Activated CD8-positive, alpha-beta memory T cell treated with anti-CD3 and anti-CD28 coated beads, Interleukin-2, amount 10 ng/mL, durations not matched to agents 7 days and 5 days (primary cell): ENCODE data around the gene IMP4. TPM values are rescaled to one million over a fixed set of nuclear protein-coding genes. Genes with fewer than 3 reads are reported as not detected.
A peak's percentile ranks its signal among the peaks of the same experiment; 100 is the strongest.

Experiments
- ATAC-seq: fragments of 150-1000 bp; cut with Tn5 transposase; one replicate; pipeline ENCODE4 v1.10.0; 2021; ENCODE audit warnings: moderate library complexity
- CTCF ChIA-PET: fragments of 350-600 bp; sonication (Branson Sonifier 250); formaldehyde crosslinking; loops from one replicate; lab custom pipeline; 2021; ENCODE audit warnings: antibody characterized with exemption; lab: Charles Lee
- DNase-seq: peaks from one replicate; pipeline ENCODE4 v3.0.0-alpha.2; 2020
- H3K27ac Mint-ChIP-seq: one replicate; pipeline ENCODE4 v1.8.0; 2021; ENCODE audit warnings: mild to moderate bottlenecking, mixed read lengths
- H3K27me3 Mint-ChIP-seq: one replicate; pipeline ENCODE4 v1.8.0; 2021; ENCODE audit warnings: mixed read lengths
- H3K36me3 Mint-ChIP-seq: one replicate; pipeline ENCODE4 v1.8.0; 2021; ENCODE audit warnings: mild to moderate bottlenecking, mixed read lengths
- H3K4me1 Mint-ChIP-seq: one replicate; pipeline ENCODE4 v1.8.0; 2021; ENCODE audit warnings: mixed read lengths
- H3K4me3 Mint-ChIP-seq: one replicate; pipeline ENCODE4 v1.8.0; 2021; ENCODE audit warnings: mild to moderate bottlenecking, moderate library complexity, mixed read lengths
- H3K9me3 Mint-ChIP-seq: one replicate; pipeline ENCODE4 v1.8.0; 2022; ENCODE audit warnings: low read depth, mixed read lengths
- total RNA-seq, 2 experiments: library from RNA; stranded (reverse); gene quantifications; one replicate each; pipeline ENCODE4 v1.2.3, GENCODE V29; 2021

IMP4 gene
- total RNA-seq, 2 experiments from 2014 or later, result 85.8 to 115 TPM

DNA sequence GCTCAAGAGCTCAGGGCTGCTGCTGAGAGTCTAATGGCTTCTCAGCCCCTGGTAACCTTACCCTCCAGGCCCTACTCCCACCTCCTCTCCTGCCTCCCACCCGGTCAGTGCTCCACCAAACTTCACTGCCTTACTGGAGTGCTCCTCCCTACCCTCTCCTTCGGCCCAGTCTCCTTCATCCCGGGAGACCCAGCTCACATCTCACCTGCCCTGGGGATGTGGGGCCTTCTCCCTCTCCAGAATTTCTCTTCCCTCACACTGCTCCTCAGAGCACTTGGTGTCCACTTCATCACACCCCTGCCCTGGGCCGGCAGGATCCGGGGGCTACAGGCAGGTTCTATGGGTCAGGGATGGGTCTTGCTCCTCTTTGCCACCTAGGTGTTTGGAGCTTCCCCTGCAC is 34.8 kb downstream of the IMP4 start:
- Mint-ChIP-seq H3K36me3 (peaks cover 56% of the 10 kb centered on the region), H3K4me3 (no peak overlapping the region), H3K9me3 (no peaks in the 10 kb centered on the region), H3K27ac (peak overlapping the region; percentile 41), H3K4me1 (peaks cover 72% of the 10 kb centered on the region), H3K27me3 (no peaks in the 10 kb centered on the region)
- CTCF ChIA-PET, result interaction anchor here (0.7 to 1.0 kb wide), 4 partner anchors 12 to 41 kb away, joined by 3 to 4 read pairs (median 4); partner anchors contain the start of gene PTPN18
- DNase-seq (no peak), ATAC-seq (no peak)

DNA sequence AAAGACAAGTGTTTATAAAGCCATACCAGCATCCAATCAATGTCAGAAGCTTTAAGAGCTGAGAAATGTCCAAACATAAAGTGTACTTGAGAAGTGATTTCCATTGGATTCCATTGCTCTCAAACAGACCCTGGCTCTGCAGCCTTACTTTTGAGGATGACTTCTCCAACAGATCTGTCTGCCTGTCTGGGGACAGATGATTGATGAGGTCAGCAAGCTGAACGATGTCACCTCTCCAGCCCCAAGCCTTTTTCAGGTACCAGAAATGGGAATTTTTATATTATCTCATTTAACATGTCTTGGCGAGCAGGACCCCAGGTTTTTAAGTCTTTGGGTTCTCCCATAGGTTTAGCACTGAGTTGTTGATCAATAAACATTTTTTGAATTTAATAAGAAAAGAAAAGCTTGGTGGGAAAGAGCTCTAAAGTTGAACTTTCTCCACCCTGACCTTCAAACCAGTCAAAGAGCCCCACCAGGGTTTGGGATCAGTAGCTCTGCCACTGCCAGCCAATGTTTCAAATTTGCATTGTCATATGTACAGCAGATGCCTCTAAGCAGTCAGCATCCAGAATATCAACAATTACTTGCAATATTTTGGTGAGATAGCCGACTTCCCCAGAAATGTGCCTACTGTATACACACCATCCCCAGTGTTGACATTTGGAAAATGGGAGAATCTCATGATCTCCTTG is 35.7 kb downstream of the IMP4 start:
- ATAC-seq, result no peak

DNA sequence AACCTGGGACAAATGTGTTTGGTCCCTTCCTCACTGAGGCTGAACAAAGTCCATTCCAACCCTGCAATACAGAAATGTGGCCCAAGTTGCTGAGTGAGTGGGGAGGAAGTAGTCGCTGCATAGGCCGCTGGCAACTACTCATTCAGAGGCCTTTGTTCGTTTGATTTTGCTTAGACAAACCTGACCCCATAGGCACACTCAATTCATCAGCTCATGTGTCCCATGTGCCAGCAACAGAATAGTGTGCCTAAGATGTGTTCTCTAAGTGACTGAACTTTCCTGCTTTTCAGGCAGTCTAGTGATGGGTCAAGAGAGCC is 36.2 kb downstream of the IMP4 start:
- no peak for DNase-seq
- Mint-ChIP-seq H3K4me3 (no peak overlapping the region), H3K27ac (no peak overlapping the region), H3K27me3 (no peaks in the 10 kb centered on the region), H3K9me3 (no peaks in the 10 kb centered on the region), H3K4me1 (peaks cover 64% of the 10 kb centered on the region), H3K36me3 (peaks cover 59% of the 10 kb centered on the region)
- no peak for ATAC-seq
- CTCF ChIA-PET, result interaction anchor here (1.2 to 2.9 kb wide), 3 partner anchors 8 to 12 kb away, joined by 3 to 8 read pairs (median 4); no protein-coding TSS in a partner anchor

More for the DNA sequence above, 35.7 kb downstream of the IMP4 start:
- DNase-seq, result no peak
- Mint-ChIP-seq H3K36me3 (peaks cover 61% of the 10 kb centered on the region), H3K27ac (no peak overlapping the region), H3K27me3 (no peaks in the 10 kb centered on the region), H3K4me3 (no peak overlapping the region), H3K4me1 (peaks cover 69% of the 10 kb centered on the region), H3K9me3 (no peaks in the 10 kb centered on the region)
- CTCF ChIA-PET, result interaction anchor here (1.2 to 2.9 kb wide), 2 partner anchors 9 to 12 kb away, joined by 3 to 8 read pairs; no protein-coding TSS in a partner anchor

DNA sequence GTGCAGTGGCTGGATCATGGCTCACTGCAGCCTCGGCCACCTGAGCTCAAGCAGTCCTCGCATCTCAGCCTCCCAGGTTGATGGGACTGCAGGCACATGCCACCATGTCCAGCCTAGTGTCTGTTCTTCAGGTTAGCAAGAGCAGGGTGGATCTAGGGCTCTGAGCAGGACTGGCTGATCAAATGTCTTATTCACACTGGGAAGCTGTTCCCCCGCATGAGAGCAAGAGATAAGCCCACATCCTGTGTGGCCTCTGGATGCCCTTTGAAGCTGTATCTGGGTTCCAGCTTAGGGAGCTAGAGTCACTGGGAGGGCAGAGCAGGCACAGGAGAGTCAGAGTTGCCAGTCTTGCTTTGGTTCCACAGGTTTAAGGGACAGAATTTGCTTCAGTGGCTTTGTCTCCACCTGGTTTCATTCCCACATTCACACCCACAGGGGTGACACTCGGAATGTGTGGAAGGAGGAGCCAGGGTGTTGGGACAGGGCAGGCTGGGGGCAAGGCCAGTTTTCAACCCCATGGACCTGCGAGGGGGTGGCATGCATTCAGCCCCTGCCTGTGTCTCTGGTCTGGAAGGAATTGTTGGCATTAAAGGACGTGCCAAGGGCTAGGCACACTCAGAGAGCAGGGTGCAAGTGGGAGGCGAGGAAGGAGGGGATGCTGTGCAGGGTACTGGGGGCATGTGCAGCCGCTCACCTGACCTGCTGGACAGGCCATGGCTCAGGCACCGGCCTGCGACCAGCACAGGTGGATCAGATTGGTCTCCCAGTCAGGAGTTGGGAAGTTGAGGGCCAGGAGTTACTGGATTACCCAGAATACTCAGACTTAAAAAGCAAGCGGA is 37.6 kb downstream of the IMP4 start:
- CTCF ChIA-PET, result interaction anchor here (0.5 to 2.9 kb wide), 3 partner anchors 10 to 44 kb away, joined by 3 to 8 read pairs (median 4); no protein-coding TSS in a partner anchor
- H3K27me3 Mint-ChIP-seq, result no peaks in the 10 kb centered on the region
- H3K4me1 Mint-ChIP-seq, result peaks cover 51% of the 10 kb centered on the region
- ATAC-seq (peak; percentile 60), DNase-seq (peak; percentile 59)
- H3K9me3 Mint-ChIP-seq, result no peaks in the 10 kb centered on the region
- H3K36me3 Mint-ChIP-seq, result peaks cover 47% of the 10 kb centered on the region
- no peak overlapping the region for H3K27ac Mint-ChIP-seq
- no peak overlapping the region for H3K4me3 Mint-ChIP-seq

DNA sequence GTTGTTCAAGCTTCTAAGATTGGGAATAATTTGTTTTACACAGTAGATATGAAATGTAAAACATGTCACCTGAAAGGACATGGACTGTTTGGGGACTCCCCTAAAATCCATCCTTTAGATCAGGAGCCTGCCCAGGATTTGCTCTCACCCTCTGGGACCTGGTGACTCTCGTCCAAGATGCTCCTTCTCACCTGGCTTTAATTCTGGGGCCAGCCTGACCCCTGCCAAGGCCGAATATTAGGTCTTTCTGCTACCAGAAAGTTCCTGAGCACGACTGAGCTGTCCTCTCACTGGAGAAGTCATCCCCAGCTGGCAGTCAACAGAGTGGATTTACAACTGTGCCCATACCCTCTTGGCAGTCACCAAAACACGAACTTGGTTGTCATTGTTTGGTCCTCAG is 38.4 kb downstream of the IMP4 start:
- Mint-ChIP-seq H3K27me3 (no peaks in the 10 kb centered on the region), H3K4me1 (peaks cover 43% of the 10 kb centered on the region), H3K27ac (no peak overlapping the region), H3K36me3 (peaks cover 40% of the 10 kb centered on the region), H3K4me3 (no peak overlapping the region), H3K9me3 (no peaks in the 10 kb centered on the region)
- CTCF ChIA-PET, result no interaction called here
- no peak for DNase-seq
- no peak for ATAC-seq

DNA sequence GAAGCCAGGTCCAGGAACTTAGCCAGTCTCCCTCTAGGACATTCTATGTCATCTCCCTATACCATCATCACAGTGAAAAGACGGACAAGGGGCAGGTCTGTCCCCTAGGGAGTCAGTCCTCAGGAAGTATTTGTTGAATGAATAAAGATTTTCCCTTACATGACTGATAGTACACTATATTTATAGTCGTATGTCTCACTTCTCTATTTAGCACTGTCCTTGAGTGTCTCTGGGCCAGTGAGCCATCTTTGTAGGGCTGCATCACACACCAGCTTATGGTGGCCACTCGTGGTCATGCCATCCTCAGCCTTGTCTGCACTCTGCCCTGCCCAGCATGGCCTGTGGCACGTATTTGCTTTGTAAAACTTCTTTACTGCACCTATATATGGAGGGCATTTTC is 38.9 kb downstream of the IMP4 start:
- H3K27me3 Mint-ChIP-seq, result no peaks in the 10 kb centered on the region
- H3K27ac Mint-ChIP-seq, result no peak overlapping the region
- no peak for ATAC-seq
- H3K9me3 Mint-ChIP-seq, result no peaks in the 10 kb centered on the region
- DNase-seq, result no peak
- H3K36me3 Mint-ChIP-seq, result peaks cover 38% of the 10 kb centered on the region
- H3K4me1 Mint-ChIP-seq, result peaks cover 38% of the 10 kb centered on the region
- CTCF ChIA-PET, result no interaction called here
- no peak overlapping the region for H3K4me3 Mint-ChIP-seq

DNA sequence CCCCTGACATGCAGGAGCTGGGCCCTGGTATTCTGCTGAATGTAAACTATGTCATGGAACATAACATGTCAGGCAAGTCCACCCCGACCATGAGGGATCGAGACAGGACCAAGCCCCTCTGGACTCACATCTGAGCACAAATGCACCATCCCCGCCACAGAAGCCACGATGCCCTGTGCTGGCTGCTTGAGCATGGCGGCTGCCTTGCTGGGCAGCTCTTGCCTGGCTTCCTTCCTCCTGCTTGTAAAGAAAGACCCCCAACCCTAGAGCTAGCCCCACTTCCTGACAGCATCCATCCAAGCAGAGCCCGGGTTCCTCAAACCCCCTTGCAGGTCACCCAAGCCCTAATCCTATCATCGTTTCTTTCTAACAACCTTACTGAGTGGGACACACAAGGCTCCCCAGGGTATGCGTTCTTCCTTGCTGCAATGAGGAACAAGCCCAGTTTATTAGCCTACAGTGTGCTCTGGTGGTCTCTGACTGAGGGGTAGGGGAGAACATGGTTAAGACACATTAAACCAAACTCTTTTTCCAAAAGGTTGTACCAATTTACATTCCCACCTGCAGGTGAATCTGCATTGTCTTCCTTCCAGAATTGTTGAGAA is 39.7 kb downstream of the IMP4 start:
- Mint-ChIP-seq H3K36me3 (peaks cover 32% of the 10 kb centered on the region), H3K9me3 (no peaks in the 10 kb centered on the region), H3K4me3 (no peak overlapping the region), H3K27me3 (no peaks in the 10 kb centered on the region), H3K27ac (no peak overlapping the region), H3K4me1 (peaks cover 30% of the 10 kb centered on the region)
- CTCF ChIA-PET, result no interaction called here
- no peak for DNase-seq
- ATAC-seq, result no peak

DNA sequence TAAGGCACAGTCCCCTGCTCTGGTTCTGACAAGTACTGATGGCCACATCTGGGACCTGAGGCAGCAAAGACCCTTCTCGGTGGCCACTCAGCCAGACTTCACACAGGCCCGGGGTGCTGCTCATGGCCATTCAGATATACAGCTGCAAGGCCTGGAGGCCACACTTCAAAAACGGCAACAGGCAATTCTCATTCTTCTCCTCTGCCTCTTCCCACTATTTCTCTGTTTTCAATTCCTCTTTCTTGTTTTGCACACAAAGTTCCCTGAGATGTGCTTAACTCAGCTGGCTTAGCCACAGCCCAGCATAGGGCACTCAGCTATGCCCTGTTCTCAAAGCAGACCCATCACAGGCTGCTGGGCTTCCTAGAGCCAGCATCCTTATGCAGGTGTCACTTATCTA is 43.0 kb downstream of the IMP4 start:
- no peak overlapping the region for H3K27ac Mint-ChIP-seq
- H3K4me3 Mint-ChIP-seq, result no peak overlapping the region
- CTCF ChIA-PET, result no interaction called here
- H3K9me3 Mint-ChIP-seq, result no peaks in the 10 kb centered on the region
- peaks cover 24% of the 10 kb centered on the region for H3K36me3 Mint-ChIP-seq
- ATAC-seq, result no peak
- H3K27me3 Mint-ChIP-seq, result no peaks in the 10 kb centered on the region
- H3K4me1 Mint-ChIP-seq, result peaks cover 9% of the 10 kb centered on the region
- no peak for DNase-seq

DNA sequence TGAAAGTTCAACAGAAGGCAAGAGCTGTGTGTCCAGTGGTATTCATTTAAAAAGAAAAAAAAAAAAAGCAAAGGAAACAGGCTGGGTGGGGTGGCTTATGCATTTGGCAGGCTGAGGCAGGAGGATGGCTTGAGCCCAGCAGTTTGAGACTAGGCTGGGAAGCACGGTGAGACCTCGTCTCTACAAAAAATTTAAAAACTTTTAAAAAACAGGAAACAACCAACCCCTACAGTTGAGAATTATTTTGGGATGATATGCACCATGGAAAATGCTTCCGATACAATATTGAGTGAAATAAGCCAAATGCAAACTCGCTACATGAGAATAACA is 44.3 kb downstream of the IMP4 start:
- DNase-seq, result no peak
- H3K4me1 Mint-ChIP-seq, result peaks cover 12% of the 10 kb centered on the region
- H3K27ac Mint-ChIP-seq, result no peak overlapping the region
- peaks cover 5% of the 10 kb centered on the region for H3K27me3 Mint-ChIP-seq
- CTCF ChIA-PET, result no interaction called here
- no peak for ATAC-seq
- H3K4me3 Mint-ChIP-seq, result no peak overlapping the region
- no peaks in the 10 kb centered on the region for H3K9me3 Mint-ChIP-seq
- H3K36me3 Mint-ChIP-seq, result peaks cover 18% of the 10 kb centered on the region

DNA sequence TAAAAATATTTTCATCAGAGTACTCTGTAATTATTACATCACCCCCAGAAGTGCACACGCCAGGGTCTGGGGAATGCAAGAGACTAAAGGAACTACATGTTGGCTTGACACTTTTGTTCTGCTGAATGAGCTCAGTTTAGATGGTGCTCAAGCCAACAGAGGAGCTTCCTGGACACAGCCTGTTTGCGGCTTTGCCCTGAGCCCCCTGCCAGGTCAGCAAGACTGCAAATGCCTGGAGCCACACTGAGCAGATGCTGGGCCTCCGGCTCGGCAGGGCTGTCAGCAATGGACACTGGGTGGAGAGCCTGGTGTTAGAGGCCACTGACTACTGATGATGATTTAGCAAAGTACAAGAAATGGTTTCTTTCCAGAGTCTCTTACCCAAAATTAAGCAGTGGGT is 45.1 kb downstream of the IMP4 start:
- peaks cover 15% of the 10 kb centered on the region for H3K4me1 Mint-ChIP-seq
- DNase-seq (no peak), ATAC-seq (no peak)
- CTCF ChIA-PET, result interaction anchor here (1.0 kb wide), 1 partner anchor 9 kb away, joined by 3 read pairs; no protein-coding TSS in a partner anchor
- peaks cover 6% of the 10 kb centered on the region for H3K27me3 Mint-ChIP-seq
- no peaks in the 10 kb centered on the region for H3K9me3 Mint-ChIP-seq
- no peak overlapping the region for H3K27ac Mint-ChIP-seq
- no peak overlapping the region for H3K4me3 Mint-ChIP-seq
- peaks cover 10% of the 10 kb centered on the region for H3K36me3 Mint-ChIP-seq

DNA sequence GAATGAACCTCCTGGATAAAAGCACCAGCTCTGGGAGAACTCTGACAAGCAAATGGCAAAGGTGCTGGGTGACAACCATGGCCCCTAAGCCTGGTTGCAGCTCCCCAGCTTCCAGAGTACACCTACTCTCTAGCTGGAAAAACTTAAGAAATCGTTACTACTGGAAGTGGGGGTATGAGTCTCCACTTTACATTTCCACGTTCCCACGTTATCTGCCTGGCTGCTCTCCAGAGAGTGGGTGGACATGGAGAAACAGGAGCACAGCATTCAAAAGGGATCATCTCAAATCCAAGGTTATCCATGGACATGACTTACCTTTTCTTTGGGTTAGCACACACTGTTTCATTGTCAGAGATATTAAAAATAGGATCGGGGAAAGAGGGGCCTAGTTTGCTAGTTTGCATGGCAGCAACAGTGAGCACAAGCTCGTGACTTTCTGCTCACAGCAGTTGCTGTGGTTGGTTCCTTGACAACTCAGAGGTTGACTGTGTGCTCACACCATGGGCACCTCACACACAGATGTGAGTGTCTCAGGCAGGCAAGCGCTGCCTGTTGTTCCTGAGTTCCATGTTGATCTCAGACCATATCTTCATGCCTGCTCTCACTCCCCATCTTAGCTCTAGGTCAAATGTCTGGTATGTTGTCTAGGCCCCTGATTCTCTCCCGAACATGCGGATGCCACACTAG is 45.7 kb downstream of the IMP4 start:
- H3K27me3 Mint-ChIP-seq, result peaks cover 6% of the 10 kb centered on the region
- H3K27ac Mint-ChIP-seq, result no peak overlapping the region
- peaks cover 5% of the 10 kb centered on the region for H3K36me3 Mint-ChIP-seq
- peaks cover 15% of the 10 kb centered on the region for H3K4me1 Mint-ChIP-seq
- ATAC-seq (no peak), DNase-seq (no peak)
- H3K4me3 Mint-ChIP-seq, result no peak overlapping the region
- no peaks in the 10 kb centered on the region for H3K9me3 Mint-ChIP-seq
- CTCF ChIA-PET, result interaction anchor here (1.0 to 2.9 kb wide), 2 partner anchors 9 to 15 kb away, joined by 3 to 15 read pairs; no protein-coding TSS in a partner anchor

DNA sequence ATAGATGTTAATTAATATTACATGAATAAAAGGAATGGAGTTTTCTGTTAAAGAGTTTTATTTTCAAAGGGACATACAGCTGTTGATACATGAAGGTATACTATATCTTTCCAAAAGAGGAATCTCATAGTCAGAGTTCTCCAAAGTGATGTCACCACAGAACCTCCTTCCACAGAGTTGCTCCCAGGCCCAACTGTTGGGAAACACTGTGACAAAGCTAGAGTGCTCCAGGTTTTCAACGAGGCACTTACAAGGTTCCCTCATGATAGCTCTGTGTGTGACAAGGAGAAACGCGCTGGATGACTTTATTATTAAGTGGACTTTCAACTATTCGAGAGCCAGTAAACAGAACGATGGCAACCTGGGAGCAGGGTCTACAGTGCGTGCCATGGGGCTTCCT is 46.7 kb downstream of the IMP4 start:
- DNase-seq (no peak), ATAC-seq (no peak)
- no peaks in the 10 kb centered on the region for H3K9me3 Mint-ChIP-seq
- H3K4me1 Mint-ChIP-seq, result peaks cover 15% of the 10 kb centered on the region
- H3K27me3 Mint-ChIP-seq, result peaks cover 6% of the 10 kb centered on the region
- CTCF ChIA-PET, result interaction anchor here (1.2 to 2.9 kb wide), 3 partner anchors 10 to 16 kb away, joined by 4 to 15 read pairs (median 8); no protein-coding TSS in a partner anchor
- H3K36me3 Mint-ChIP-seq, result peaks cover 6% of the 10 kb centered on the region
- H3K27ac Mint-ChIP-seq, result no peak overlapping the region
- no peak overlapping the region for H3K4me3 Mint-ChIP-seq

DNA sequence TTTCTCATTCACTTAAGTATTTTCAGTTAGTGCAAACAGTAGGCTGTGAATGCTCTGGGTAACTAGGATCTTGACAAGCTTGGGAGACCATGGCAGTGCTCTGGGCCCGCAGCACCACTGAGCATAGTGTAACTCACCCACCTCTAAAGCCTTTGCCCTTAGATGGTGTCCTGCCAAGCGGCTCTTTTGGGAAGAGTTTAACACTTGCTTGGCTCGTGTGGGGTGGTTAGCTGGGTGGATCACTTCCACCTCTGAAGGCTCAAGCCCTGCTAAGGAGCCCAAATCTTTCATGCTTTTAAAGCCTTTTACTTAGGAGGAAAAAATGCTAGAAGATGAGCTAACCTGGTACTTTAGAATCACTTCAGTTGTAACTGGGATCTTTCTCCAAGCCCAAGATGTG is 47.1 kb downstream of the IMP4 start:
- DNase-seq (no peak), ATAC-seq (no peak)
- Mint-ChIP-seq H3K4me1 (peaks cover 15% of the 10 kb centered on the region), H3K36me3 (peaks cover 6% of the 10 kb centered on the region), H3K9me3 (no peaks in the 10 kb centered on the region), H3K27ac (no peak overlapping the region), H3K4me3 (no peak overlapping the region), H3K27me3 (peaks cover 6% of the 10 kb centered on the region)
- CTCF ChIA-PET, result interaction anchor here (1.2 to 2.9 kb wide), 3 partner anchors 11 to 17 kb away, joined by 4 to 15 read pairs (median 8); no protein-coding TSS in a partner anchor
